GM21447 (cell line): ENCODE data around the gene POLR3E.

ENCODE experiments used
- ATAC-seq: cut with Tn5 transposase; IDR thresholded peaks from one replicate; pipeline ENCODE4 v1.9.1; 2021; ENCODE audit not compliant: unreplicated experiment

Gene POLR3E

DNA sequence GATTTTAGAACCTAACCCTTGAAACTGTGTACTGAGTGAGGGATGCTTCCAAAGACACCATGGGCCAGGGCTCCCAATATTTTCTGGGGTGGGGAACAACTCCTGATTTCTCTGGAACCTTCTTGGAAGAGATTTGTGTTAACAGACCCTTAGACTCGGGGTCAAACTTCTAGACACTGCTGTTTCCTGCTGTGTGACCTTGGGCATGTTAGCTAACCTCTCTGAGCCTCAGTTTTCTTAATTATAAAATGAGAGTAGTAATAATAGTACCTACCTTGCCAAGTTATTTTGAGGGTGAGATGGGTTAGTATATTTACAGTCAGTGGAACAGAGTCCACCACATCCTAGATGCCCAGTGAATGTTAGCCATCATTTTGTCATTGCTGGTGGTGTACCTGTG, 18.8 kb downstream of the POLR3E start:
- ATAC-seq = no peak

GRCh38 chr16:22316411-22316811, 19.2 kb downstream of the POLR3E start:
- ATAC-seq = no peak

DNA sequence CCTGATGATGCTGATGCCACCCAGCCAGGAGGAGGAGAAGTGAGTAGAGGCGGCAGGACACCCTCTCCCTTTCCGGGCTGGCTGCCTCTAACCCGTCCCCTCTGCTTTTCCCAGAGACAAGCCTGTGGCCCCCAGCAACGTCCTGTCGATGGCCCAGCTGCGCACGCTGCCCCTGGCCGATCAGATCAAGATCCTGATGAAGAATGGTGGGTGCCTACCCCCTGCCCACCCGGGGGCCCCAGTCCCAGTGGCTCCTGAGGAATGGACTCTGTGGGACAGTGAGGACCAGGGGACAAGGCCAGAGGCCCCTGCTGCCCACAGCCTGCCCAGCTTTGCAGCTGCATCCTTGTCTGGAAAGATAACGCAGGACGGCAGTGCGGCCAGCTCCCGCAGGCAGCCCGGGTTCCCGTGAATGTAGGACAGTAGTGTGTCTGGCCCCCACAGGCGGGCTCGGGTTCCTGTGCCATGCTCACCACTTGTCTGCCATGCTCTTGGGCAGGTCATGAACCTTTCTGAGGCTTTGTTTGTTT, 19.9 kb downstream of the POLR3E start:
- no peak for ATAC-seq

GRCh38 chr16:22317625-22318024, 20.4 kb downstream of the POLR3E start:
- ATAC-seq = no peak

DNA sequence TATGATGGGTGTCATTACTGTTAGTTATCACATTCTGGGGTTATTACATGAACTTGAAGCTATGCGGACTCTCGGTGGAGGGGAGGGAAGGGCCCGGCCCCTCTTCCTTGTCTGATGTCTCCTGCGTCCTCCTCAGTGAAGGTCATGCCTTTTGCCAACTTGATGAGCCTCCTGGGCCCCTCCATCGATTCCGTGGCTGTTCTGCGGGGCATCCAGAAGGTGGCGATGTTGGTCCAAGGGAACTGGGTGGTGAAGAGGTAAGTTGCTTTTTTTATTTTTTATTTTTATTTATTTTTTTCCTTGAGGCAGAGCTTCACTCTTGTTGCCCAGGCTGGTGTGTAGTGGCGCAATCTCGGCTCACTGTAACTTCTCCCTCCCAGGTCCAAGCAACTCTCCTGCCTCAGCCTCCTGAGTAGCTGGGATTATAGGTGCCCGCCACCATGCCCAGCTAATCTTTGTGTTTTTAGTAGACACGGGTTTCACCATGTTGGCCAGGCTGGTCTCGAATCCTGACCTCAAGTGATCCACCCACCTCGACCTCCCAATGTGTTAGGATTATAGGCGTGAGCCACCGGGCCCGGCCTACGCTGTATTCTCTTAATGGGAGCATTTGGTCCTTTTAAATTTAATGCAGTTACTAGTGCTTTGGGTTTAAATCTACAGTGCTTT, 21.6 kb downstream of the POLR3E start:
- ATAC-seq = no peak

GRCh38 chr16:22320572-22321339, 23.5 kb downstream of the POLR3E start:
- ATAC-seq = no peak

GRCh38 chr16:22321340-22322001, 24.3 kb downstream of the POLR3E start:
- no peak for ATAC-seq

GRCh38 chr16:22322021-22322471, 24.8 kb downstream of the POLR3E start:
- no peak for ATAC-seq

GRCh38 chr16:22322741-22323140, 25.5 kb downstream of the POLR3E start:
- no peak for ATAC-seq

GRCh38 chr16:22323173-22323958, 26.2 kb downstream of the POLR3E start:
- no peak for ATAC-seq

GRCh38 chr16:22323959-22324786, 27.0 kb downstream of the POLR3E start:
- ATAC-seq = no peak

DNA sequence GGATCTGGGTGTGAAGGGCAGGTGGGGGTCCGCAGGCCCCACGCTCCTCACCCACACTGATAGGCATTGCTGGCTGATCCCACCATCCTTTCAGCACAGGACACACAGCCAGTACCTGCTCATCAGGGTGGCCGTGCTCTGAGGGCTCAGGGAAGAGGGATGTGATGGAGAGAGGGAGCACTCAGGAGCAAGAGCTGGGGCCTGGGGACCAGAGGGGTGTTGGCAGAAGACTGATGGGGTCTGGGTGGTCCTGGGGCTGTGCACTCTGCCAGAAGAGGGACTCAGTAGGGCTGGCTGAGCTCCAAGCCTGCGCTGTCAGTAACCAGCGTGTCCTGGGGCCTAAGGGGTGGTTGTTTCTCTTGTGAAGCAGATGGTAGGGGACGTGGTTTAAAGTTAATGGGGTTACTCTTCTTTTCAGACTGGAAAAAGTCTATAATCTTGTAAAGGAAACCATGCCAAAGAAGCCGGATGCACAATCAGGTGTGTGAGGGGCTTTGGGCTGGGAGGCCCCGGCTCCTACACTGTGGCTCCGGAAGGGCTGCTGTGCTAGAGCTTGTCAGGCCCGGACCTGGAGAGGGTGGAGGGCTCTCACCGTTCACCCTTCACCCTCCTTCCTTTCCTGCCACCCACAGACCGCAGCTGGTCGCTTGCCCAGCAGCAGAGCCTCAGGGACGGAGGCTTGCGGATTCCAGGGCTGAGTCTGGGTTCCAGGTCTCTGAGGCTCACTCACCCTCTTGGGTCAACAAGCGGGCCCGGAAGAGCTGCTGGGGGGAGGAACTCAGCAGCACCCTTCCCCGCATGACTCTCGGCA, 27.8 kb downstream of the POLR3E start:
- no peak for ATAC-seq

- no peak for ATAC-seq
These were observed 28.6 kb downstream of the POLR3E start for GRCh38 chr16:22325598-22326368.

DNA sequence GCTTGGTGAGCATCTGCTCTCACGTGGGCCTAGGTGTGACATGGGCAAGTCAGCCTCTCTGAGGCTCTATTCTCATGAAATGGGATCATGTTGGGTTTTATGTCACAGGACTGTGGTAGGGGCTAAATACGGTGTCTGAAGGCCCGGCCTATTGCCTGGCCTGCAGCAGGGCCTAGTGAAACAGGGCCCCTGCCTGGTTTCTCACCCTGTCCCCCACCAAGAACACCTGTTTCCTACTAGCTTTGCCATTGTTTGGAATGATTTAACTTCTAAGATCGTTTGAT, 29.1 kb downstream of the POLR3E start:
- no peak for ATAC-seq

GRCh38 chr16:22326771-22327445, 29.7 kb downstream of the POLR3E start:
- ATAC-seq = no peak

DNA sequence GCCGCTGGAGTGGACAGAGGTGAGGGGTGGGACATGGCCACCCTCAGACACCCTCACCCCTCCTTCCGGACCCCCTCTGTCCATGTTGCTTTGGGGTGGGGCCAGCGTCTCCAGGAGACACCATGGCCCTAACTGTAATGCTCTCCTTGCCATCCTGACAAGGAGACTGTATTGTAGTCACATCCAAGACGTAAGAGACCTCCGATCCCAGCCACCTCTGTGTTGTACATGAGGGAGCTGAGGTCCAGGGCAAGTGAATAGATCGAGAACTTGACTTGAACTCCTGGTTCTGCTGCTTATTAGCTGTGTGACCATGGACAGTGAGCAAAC, 30.2 kb downstream of the POLR3E start:
- no peak for ATAC-seq

DNA sequence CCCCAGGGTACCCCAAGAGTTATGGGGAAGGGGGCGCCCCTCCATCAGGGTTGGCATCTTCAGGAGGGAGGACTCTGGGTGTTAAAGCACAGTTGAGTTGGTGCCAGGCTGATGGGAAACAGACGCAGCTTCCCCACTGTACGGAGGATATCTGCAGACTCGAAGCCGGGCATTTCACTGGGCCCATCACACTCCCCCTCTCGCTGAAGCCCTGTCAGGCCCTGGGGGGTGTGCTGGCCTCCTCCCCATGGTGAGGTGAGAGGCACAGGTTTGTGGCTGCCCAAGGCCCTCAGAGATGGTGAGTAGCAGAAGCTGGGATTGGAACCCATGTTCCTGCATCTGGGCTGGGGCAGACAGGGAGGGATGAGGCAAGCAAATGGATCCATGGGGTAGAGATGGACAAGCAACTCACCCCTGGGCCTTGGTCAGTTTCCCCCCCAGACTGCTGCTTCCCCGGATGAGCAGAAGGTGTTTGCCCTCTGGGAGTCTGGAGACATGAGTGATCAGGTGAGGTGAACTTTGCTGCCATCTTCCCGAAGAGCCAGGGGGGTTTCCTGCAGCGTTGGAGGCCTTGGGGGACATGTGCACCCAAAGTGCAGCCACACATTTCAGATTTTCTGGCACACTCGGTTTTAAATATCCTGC, 31.0 kb downstream of the POLR3E start:
- ATAC-seq = no peak

GRCh38 chr16:22329199-22329695, 32.0 kb downstream of the POLR3E start:
- no peak for ATAC-seq
